HG02610 (cell line): ENCODE results near the gene XRN2.
"Not testable (repeated sequence)": the region's sequence is repeated elsewhere in the genome, so short reads cannot be mapped to it uniquely, and the experiment has no call there.

Experiments used
- ATAC-seq: cut with Tn5 transposase; IDR thresholded peaks from one replicate; pipeline ENCODE4 v1.9.1; 2021; ENCODE audit warnings: mild to moderate bottlenecking, moderate library complexity; ENCODE audit not compliant: unreplicated experiment

XRN2 gene

GRCh38 chr20:21344961-21345360 is 41.8 kb downstream of the XRN2 start:
- no peak for ATAC-seq

GRCh38 chr20:21352703-21353102 is 49.6 kb downstream of the XRN2 start:
- ATAC-seq, result no peak

GRCh38 chr20:21353236-21353635 is 50.1 kb downstream of the XRN2 start:
- ATAC-seq, result no peak

- ATAC-seq, result no peak
Observed at GRCh38 chr20:21355981-21356380, 52.9 kb downstream of the XRN2 start.

DNA sequence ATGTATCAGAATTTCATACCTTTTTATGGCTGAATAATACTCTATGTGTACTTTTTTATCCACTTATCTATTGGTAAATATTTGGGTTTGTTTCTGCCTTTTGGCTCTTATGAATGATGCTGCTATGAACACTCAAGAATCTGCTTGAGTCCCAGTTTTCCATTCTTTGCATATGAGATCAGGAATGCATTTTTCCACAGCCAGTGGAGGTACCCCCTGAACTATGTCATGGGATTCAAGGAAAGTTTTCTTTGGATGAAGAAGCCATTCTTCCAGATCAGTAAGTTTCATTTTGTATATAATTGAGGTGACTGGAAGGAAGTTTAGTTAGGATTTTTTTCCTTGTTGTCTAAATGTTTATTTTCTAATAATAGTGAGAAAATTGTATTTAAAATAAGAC is 53.3 kb downstream of the XRN2 start:
- ATAC-seq, result no peak

DNA sequence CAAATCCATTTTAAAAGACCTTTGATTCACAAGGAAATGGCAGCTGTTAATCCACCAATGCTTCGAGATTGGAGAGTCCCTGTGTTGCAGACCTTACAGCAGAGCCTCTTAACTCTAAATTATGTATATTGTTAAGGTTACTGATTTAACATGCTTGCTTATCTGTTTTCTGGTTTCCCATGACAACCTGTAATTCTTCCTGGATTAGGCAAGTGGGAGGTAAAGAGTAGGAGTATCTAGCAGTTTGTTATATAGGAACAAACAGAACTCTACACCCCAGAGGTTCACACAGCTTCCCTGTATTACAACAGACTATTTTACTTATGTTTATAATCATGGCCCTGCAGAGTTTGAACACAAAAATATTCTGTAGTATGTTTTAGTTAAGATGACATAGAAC is 54.7 kb downstream of the XRN2 start:
- ATAC-seq, result no peak

GRCh38 chr20:21358737-21359136 is 55.6 kb downstream of the XRN2 start:
- no peak for ATAC-seq

DNA sequence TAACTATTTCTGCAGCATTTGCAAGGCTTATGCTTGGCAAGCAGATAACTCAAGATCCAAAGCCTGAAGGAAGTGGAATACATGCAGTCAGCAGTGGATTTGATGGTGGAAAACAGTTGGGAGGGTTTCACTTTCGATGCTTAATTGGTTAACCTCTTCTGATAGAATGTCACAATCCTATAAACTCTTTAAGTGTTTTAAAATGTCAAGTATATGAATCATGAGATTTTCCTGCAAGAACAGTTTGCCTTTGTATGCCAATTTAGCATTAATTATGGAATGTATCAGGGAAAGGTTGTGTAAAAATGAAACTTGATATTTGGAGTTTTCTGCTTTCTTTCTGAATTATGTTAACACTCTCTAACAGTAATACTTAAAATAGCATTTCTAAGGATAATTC is 57.6 kb downstream of the XRN2 start:
- ATAC-seq, result no peak

DNA sequence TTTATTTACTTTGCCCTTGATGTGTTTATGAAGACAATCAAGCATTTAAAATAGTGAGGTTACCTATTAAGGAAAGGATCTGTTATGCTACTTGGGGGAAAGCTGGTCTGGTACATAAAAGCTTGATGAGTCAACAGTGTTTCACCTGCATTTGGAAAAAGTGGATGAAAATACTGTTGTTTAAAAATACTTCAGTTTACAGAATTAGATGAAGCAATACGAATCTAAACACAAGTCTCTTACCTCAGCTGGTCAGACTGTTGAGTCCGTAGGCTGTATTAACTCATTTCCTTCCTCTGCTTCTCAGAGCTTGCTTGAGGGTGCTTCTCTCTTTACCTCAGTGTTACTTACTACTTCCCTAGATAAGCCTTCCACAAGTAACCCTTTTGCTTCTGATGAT is 58.1 kb downstream of the XRN2 start:
- ATAC-seq, result no peak

DNA sequence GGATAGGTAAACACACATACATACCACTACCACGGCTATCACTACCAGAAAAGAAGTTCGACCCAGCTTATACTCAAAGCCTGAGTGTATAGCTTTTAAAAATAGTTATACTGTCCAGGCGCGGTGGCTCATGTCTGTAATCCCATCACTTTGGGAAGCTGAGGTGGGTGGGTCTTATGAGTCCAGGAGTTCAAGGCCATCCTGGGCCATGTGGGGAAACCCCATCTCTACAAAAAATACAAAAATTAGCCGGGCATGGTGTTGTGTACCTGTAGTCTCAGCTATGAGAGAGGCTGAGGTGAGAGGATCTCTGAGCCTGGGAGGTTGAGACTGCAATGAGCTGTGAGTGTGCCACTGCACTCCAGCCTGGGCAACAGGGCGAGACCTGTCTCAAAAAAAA is 61.3 kb downstream of the XRN2 start:
- ATAC-seq, result no peak

GRCh38 chr20:21365771-21366170 is 62.6 kb downstream of the XRN2 start:
- no peak for ATAC-seq

DNA sequence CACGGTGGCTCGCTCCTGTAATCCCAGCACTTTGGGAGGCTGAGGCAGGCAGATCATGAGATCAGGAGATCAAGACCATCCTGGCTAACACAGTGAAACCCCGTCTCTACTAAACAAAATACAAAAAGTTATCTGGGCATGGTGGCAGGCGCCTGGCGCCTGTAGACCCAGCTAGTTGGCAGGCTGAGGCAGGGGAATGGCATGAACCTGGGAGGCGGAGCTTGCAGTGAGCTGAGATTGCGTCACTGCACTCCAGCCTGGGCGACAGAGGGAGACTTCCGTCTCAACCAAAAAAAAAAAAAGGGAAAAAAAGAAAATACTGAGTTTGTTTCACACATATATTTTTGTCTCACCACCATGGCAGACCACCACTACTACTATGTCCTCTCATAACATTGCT is 63.1 kb downstream of the XRN2 start:
- ATAC-seq, result not testable (repeated sequence)

- ATAC-seq, result no peak
Observed at GRCh38 chr20:21368791-21369190, 65.7 kb downstream of the XRN2 start.

DNA sequence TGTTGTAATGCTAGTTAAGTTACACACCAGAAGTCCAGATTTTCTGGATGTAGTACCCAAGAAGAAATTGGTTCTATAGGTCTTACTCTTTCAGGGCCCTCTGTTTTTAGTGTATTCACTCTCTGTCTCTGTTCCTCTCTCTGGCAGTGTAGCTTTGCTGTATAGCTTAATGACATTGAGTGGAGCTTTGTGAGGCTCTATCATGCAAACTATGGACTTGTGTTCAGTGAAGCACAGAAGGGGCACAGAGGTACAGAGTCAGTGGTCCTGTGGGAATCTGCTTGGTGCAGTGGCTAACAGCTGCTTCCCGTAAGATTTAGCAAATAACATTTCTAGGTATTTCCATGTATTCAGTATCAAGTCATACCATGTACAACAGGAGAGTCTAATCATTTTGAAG is 68.1 kb downstream of the XRN2 start:
- no peak for ATAC-seq

- no peak for ATAC-seq
Observed at GRCh38 chr20:21372016-21372415, 68.9 kb downstream of the XRN2 start.

GRCh38 chr20:21373436-21373835 is 70.3 kb downstream of the XRN2 start:
- no peak for ATAC-seq

- no peak for ATAC-seq
Observed at GRCh38 chr20:21376626-21377025, 73.5 kb downstream of the XRN2 start.

- ATAC-seq, result no peak
Observed at GRCh38 chr20:21377701-21378100, 74.6 kb downstream of the XRN2 start.

DNA sequence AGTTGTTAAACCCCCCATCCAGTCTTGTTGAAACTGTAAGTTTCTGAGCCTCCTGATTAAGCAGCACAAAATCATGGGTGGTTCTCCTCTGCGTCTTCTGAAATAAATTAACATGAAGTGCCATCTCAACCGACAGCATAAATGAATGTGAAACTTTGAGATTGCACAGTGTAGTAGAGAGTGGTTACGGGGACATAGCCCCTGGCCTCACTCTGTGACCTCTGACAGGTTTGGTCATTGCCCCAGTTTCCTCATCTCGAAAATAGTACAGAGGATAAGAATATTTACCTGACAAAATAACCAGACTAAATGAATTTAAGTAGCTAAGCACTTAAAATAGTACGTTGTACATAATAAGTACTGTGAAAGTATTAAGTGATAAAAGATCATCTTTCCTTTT is 75.1 kb downstream of the XRN2 start:
- ATAC-seq, result no peak

GRCh38 chr20:21380711-21381110 is 77.6 kb downstream of the XRN2 start:
- no peak for ATAC-seq

- ATAC-seq, result no peak
Observed at GRCh38 chr20:21381619-21382018, 78.5 kb downstream of the XRN2 start.

DNA sequence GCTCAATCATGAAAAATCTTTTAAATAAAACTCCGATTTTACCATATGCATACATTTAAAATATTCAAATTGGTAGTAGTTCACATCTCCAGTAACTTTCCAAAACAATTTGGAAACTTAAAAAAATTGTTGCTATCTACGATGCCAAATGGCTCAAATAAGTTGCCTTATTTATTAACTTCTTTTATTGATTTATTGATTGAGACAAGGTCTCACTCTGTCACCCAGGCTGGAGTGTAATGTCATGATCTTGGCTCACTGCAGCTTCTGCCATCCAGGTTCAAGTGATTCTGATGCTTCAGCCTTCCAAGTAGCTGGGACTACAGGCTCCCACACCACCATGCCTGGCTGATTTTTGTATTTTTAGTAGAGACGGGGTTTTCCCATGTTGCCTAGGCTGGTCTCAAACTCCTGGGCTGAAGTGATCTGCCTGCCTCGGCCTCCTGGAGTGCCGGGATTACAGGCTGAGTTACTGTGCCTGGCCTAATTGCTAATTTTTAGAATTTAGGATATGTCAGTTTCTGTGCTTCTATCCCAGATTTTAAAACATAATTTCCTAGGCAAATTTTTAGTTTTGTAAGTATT is 81.3 kb downstream of the XRN2 start:
- ATAC-seq, result no peak

- no peak for ATAC-seq
Observed at GRCh38 chr20:21386111-21386510, 83.0 kb downstream of the XRN2 start.

DNA sequence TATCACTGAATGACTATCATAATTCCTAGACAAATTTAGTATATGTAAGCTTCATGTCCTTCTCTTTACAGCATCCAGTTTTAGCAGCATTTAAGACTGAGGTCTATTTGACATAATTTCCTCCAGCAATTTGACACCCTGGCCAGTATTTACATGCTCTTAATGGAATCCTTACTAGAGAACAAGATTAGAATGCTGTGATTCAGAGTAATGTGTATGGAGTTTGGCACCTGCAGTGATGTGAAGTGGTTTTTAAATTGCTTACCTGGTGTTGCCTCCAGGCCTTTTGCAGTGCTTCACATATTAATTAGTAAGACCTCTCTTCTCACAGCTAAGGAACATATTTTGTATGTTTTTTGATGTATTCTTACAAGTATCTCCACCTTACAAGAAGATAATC is 84.4 kb downstream of the XRN2 start:
- ATAC-seq, result no peak
